Measurements from ENCODE around the gene NUP214.
A peak's percentile ranks its signal among the peaks of the same experiment; 100 is the strongest.
"Not testable (repeated sequence)": the region's sequence is repeated elsewhere in the genome, so short reads cannot be mapped to it uniquely, and the experiment has no call there.

The NUP214 gene

DNA sequence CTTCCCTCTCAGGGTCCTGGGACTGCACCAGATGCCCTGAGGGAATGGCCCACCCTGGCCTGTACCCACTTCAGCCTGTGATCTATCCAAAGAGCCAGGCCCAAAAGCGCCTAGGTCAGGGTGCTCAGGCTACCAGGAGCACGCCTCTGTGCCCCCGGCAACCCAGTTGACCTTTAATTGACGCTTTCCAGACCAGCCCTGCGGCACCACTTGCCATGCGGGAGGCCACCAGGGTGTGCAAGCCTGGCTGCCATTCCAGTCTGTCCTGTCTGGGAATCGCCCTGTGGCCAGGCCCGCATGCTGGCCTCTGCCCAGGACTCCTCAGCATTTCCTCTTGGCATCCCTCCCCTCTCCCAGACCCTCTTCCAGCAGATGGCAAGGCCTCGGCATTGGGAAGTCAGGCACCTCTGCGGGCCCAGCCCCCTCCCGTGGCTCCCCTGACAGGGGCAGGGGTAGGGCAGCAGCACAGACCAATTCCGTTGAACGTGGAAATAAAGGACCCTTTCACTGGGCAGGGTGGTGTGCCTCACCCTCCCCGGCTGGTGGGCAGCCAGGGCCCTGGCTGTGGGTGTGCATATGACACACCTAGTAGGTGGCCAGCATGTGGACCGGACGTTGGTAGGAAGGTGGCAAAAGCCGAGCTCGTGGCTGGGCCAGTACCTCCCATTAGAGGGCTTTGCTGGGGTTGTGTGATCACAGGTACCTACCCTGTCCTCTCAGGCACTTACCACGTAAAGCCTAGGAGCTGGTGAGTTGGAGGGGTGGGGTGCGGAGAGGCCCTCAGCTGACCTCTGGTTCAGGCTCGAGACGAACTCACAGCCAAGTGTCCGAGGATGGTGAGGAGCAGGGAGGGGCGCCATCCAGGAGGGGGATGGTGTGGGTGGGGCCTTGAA is 32.6 kb upstream of the NUP214 start:
- peaks cover 35% of the 10 kb centered on the region for H3K27me3 Mint-ChIP-seq
- no peak overlapping the region for H3K27ac Mint-ChIP-seq
- no peaks in the 10 kb centered on the region for H3K36me3 Mint-ChIP-seq (ENCODE audit: low read depth)
- H3K4me3 Mint-ChIP-seq = no peak overlapping the region
- H3K4me1 Mint-ChIP-seq (ENCODE audit: low read depth) = peaks cover 7% of the 10 kb centered on the region
- no peaks in the 10 kb centered on the region for H3K9me3 Mint-ChIP-seq
- no peak for DNase-seq

DNA sequence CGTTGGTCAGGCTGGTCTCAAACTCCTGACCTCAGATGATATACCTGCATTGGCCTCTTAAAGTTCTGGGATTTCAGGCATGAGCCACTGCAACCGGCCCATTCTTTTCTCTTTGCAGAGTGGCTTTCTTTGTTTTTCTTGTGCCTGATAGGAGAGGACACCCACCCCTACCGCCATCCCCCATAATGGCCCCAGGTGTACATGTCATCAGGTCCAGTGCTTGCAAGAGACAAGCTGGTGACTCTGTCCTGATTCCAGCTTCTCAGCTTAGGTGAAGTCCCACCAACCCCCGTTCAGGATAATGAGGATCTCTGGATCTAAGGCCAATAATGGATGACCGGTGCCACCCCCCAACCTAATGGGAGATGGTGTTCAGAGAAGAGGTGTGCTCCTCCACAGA is 31.4 kb upstream of the NUP214 start:
- Mint-ChIP-seq H3K27me3 (peaks cover 46% of the 10 kb centered on the region), H3K36me3 (ENCODE audit: low read depth) (no peaks in the 10 kb centered on the region), H3K4me3 (no peak overlapping the region), H3K4me1 (ENCODE audit: low read depth) (peaks cover 7% of the 10 kb centered on the region), H3K9me3 (no peaks in the 10 kb centered on the region), H3K27ac (no peak overlapping the region)
- no peak for DNase-seq

DNA sequence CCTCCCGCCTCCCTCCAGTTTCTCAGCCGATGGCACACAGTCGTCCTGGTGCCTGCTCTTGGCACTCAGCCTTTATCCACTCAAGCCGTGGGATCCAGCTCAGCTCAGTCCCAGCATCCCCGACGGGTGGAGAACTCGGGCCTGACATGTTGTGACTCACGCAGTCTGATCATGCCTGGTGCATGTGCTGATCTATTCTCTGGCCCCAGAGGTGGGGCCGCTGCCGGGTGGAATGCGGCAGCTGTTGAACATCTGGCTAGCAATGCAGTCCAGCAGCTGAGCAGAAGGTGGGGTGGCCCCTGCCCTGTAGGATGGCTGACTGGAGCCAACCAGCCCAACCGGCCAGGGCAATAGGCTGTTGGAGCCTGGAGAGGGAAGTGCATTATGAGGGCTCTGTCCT is 30.8 kb upstream of the NUP214 start:
- peaks cover 48% of the 10 kb centered on the region for H3K27me3 Mint-ChIP-seq
- H3K36me3 Mint-ChIP-seq (ENCODE audit: low read depth) = no peaks in the 10 kb centered on the region
- H3K27ac Mint-ChIP-seq = no peak overlapping the region
- peaks cover 7% of the 10 kb centered on the region for H3K4me1 Mint-ChIP-seq (ENCODE audit: low read depth)
- H3K4me3 Mint-ChIP-seq = no peak overlapping the region
- no peaks in the 10 kb centered on the region for H3K9me3 Mint-ChIP-seq
- no peak for DNase-seq

GRCh38 chr9:131095666-131096268 is 29.6 kb upstream of the NUP214 start:
- H3K4me3 Mint-ChIP-seq = peak overlapping the region; percentile 57
- peaks cover 7% of the 10 kb centered on the region for H3K4me1 Mint-ChIP-seq (ENCODE audit: low read depth)
- DNase-seq = peak; percentile 50
- H3K27ac Mint-ChIP-seq = no peak overlapping the region
- peaks cover 50% of the 10 kb centered on the region for H3K27me3 Mint-ChIP-seq
- no peaks in the 10 kb centered on the region for H3K9me3 Mint-ChIP-seq
- no peaks in the 10 kb centered on the region for H3K36me3 Mint-ChIP-seq (ENCODE audit: low read depth)

GRCh38 chr9:131096269-131097125 is 28.9 kb upstream of the NUP214 start, which contains the start of gene AIF1L:
TSS of gene AIF1L (plus strand) at chr9:131096531. CDS start at chr9:131096630, 99 bp downstream.
- Mint-ChIP-seq H3K36me3 (ENCODE audit: low read depth) (no peaks in the 10 kb centered on the region), H3K9me3 (no peaks in the 10 kb centered on the region), H3K27me3 (peaks cover 50% of the 10 kb centered on the region), H3K4me1 (ENCODE audit: low read depth) (peaks cover 7% of the 10 kb centered on the region), H3K27ac (no peak within 1 kb of the TSS), H3K4me3 (peak within 1 kb of the TSS; percentile 57)
- peak; percentile 43 for DNase-seq

- Mint-ChIP-seq H3K4me1 (ENCODE audit: low read depth) (peaks cover 7% of the 10 kb centered on the region), H3K9me3 (no peaks in the 10 kb centered on the region), H3K27me3 (peaks cover 50% of the 10 kb centered on the region), H3K4me3 (peak overlapping the region; percentile 56), H3K36me3 (ENCODE audit: low read depth) (no peaks in the 10 kb centered on the region), H3K27ac (no peak overlapping the region)
- DNase-seq = no peak
These were observed 28.0 kb upstream of the NUP214 start for GRCh38 chr9:131097126-131097947.

DNA sequence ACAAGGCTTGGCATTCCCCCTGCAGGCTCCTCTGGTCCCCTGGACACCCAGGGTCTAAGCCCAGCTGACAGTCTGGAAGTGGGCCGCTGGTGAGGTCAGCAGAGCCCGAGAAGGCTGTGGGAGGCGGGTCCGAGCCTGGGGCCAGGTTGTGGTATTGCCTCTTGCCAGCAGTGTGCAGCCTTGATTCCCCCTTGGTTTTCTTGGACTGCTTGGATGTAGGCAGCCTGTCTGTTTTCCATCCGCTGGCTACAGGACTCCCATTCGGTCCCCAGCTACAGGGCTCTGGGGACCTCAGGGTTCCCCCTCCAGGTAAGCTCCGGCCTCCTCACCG is 27.5 kb upstream of the NUP214 start:
- Mint-ChIP-seq H3K4me1 (ENCODE audit: low read depth) (peaks cover 7% of the 10 kb centered on the region), H3K4me3 (no peak overlapping the region), H3K9me3 (no peaks in the 10 kb centered on the region), H3K27me3 (peaks cover 50% of the 10 kb centered on the region), H3K36me3 (ENCODE audit: low read depth) (no peaks in the 10 kb centered on the region), H3K27ac (no peak overlapping the region)
- no peak for DNase-seq

DNA sequence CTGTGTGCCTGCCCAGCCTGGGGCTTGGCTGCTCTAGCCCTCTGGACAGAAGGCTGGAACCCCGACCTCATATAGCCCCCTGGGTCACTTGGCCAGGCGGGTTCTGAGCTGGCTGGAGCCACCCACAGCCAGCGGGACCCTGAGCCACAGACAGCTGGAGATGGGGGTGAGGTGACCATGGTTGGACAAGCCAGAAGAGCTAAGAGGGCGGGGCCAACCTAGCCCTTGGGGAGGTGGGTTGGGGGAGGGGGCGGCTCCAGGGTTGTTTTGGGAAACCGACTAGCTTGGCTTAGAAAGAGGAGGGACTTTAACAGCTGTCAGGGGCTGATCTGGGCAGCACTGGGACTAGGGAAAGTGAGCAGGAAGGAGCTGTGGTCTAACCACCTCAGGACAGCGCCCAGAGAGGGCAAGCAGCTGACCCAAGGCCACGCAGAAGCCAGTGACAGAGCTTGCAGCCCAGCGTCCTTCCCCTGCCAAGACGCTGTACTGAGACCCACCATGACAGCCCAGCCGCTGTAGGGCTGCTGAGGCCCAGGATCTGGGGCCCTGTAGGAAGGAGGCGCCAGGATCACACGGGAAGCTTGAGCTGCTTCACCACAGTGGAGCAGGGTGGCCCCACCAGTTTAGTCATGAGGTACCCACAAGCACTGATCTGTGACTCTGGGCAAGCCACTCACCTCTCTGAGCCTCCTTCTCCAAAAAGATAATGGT is 26.8 kb upstream of the NUP214 start:
- H3K4me1 Mint-ChIP-seq (ENCODE audit: low read depth) = peaks cover 7% of the 10 kb centered on the region
- no peak overlapping the region for H3K4me3 Mint-ChIP-seq
- no peaks in the 10 kb centered on the region for H3K36me3 Mint-ChIP-seq (ENCODE audit: low read depth)
- no peaks in the 10 kb centered on the region for H3K9me3 Mint-ChIP-seq
- peaks cover 50% of the 10 kb centered on the region for H3K27me3 Mint-ChIP-seq
- H3K27ac Mint-ChIP-seq = no peak overlapping the region
- DNase-seq = no peak

DNA sequence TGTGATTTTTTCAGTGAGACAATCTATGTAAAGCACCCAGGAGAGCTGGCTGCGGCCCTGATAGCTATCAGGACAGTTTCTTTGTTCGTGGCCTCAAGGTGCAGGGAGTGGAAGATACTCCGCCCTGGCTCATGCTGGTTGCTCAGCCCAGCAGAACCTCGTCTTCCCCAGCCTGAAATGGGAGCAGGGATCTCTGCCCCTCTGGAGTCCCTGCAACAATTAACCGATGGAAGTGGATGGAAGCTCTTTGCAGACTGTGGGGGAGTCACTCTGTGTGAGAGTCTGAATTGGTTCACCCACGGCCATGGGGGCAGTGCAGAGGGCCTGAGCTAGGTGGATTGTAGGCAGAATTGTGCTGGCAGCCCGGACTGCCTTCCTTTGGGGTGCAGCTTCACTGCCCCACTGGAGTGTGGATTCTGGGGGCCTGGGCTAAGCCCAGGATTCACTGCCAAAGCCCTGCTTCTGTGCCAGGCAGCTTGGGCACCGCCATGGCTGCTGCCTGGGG is 26.2 kb upstream of the NUP214 start:
- Mint-ChIP-seq H3K27me3 (peaks cover 46% of the 10 kb centered on the region), H3K36me3 (ENCODE audit: low read depth) (no peaks in the 10 kb centered on the region), H3K4me3 (no peak overlapping the region), H3K4me1 (ENCODE audit: low read depth) (peaks cover 7% of the 10 kb centered on the region), H3K27ac (no peak overlapping the region), H3K9me3 (no peaks in the 10 kb centered on the region)
- no peak for DNase-seq

- H3K9me3 Mint-ChIP-seq = not testable (repeated sequence)
These were observed 25.5 kb upstream of the NUP214 start for GRCh38 chr9:131099845-131100244.

GRCh38 chr9:131100445-131100844 is 24.9 kb upstream of the NUP214 start:
- Mint-ChIP-seq H3K4me1 (ENCODE audit: low read depth) (peaks cover 7% of the 10 kb centered on the region), H3K4me3 (no peak overlapping the region), H3K9me3 (no peaks in the 10 kb centered on the region)

More at GRCh38 chr9:131099845-131100244, 25.5 kb upstream of the NUP214 start:
- H3K27me3 Mint-ChIP-seq = peaks cover 39% of the 10 kb centered on the region
- H3K27ac Mint-ChIP-seq; H3K4me3 Mint-ChIP-seq; H3K36me3 Mint-ChIP-seq (ENCODE audit: low read depth); DNase-seq; H3K4me1 Mint-ChIP-seq (ENCODE audit: low read depth): not testable (repeated sequence)

DNA sequence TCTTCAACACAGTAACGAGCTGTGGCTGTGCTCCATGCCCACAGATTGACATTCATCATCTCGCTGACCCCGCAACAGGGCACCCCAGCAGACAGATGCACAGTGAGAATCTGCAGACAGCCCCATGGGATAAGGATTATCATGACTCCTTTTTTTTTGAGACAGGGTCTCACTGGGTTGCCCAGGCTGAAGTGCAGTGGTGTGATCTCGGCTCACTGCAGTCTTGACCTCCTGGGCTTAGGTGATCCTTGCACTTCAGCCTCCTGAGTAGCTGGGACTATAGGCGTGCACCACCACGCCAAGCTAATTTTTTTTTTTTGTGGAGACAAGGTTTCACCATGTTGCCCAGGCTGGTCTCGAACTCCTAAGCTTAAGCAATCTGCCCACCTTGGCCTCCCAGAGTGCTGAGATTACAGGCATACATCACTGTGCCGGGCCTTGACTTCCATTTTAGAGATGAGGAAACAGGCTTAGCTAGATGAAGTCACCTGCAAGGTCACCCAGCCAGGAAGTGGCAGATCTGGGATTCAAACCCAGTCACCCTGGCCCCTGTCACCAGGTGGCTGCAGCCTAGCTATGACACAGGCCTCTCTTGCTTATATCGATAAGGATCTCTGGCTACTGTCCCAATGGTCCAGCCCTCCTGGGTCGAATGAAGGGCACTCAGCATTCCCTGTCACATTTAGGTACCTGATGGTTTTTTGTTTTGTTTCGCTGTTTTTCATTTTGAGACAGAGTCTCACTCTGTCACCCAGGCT is 24.0 kb upstream of the NUP214 start:
- Mint-ChIP-seq H3K36me3 (ENCODE audit: low read depth) (no peaks in the 10 kb centered on the region), H3K9me3 (no peaks in the 10 kb centered on the region), H3K4me1 (ENCODE audit: low read depth) (peaks cover 3% of the 10 kb centered on the region), H3K27me3 (peaks cover 26% of the 10 kb centered on the region), H3K4me3 (no peak overlapping the region), H3K27ac (no peak overlapping the region)
- no peak for DNase-seq

More at GRCh38 chr9:131100445-131100844, 24.9 kb upstream of the NUP214 start:
- H3K36me3 Mint-ChIP-seq (ENCODE audit: low read depth) = no peaks in the 10 kb centered on the region
- peaks cover 33% of the 10 kb centered on the region for H3K27me3 Mint-ChIP-seq
- H3K27ac Mint-ChIP-seq = no peak overlapping the region
- no peak for DNase-seq

DNA sequence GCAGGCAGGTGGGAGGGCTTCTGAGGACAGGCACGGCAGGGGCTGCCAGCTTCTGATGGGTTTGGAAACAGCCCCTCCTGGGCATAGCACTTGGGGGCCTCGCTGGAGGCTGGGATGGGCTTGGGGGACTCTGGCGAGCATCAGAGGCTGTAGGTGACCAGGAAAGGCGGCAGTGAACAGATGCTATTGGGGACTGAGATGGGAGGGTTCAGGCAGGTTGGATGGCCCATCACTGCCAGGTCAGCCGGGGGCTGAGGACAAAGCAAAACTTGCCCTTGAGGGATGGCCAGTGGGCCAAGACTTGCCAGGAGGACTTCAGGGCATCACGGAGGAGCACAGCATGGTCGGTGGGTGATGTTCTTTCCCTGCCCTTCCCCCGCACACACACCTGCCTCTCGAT is 22.4 kb upstream of the NUP214 start:
- H3K27me3 Mint-ChIP-seq = peaks cover 12% of the 10 kb centered on the region
- no peak overlapping the region for H3K4me3 Mint-ChIP-seq
- no peaks in the 10 kb centered on the region for H3K4me1 Mint-ChIP-seq (ENCODE audit: low read depth)
- no peaks in the 10 kb centered on the region for H3K9me3 Mint-ChIP-seq
- H3K27ac Mint-ChIP-seq = no peak overlapping the region
- DNase-seq = no peak
- no peaks in the 10 kb centered on the region for H3K36me3 Mint-ChIP-seq (ENCODE audit: low read depth)
